ENCODE measurements around the gene COL11A1. TPM values are rescaled to one million over a fixed set of nuclear protein-coding genes. Genes with fewer than 3 reads are reported as not detected.

The COL11A1 gene
- total RNA-seq, 6 experiments from 2014 or later = 0.31 TPM; not detected in 5

DNA sequence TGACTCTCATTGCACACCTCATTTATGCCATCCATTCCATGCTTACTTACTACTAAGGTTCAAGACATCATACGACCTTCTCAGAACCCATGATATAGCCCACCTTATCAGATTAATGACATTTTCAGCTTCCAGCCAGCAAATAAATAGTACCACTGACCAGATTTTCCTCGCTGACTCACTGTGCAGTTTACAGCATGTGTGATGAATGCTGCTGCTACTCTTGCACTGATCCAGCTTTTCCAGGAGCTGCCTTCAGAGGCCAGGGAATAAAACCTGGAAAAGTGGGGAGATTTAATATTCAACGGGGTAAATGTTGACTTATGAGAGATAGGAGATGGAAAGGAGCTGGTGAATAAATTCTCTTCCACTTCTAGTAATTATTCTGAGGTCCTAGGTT lies 247.1 kb downstream of the COL11A1 start:
- WGBS (ENCODE audit: insufficient coverage, low coverage, low lambda C conversion rate, missing lambda C conversion rate) = 37% methylated on average over 3 of the region's 3 CpGs
- TF ChIP-seq POLR2A (IDR thresholded peaks at IDR 0.05) = no peak
- TF ChIP-seq, protein P1, sequence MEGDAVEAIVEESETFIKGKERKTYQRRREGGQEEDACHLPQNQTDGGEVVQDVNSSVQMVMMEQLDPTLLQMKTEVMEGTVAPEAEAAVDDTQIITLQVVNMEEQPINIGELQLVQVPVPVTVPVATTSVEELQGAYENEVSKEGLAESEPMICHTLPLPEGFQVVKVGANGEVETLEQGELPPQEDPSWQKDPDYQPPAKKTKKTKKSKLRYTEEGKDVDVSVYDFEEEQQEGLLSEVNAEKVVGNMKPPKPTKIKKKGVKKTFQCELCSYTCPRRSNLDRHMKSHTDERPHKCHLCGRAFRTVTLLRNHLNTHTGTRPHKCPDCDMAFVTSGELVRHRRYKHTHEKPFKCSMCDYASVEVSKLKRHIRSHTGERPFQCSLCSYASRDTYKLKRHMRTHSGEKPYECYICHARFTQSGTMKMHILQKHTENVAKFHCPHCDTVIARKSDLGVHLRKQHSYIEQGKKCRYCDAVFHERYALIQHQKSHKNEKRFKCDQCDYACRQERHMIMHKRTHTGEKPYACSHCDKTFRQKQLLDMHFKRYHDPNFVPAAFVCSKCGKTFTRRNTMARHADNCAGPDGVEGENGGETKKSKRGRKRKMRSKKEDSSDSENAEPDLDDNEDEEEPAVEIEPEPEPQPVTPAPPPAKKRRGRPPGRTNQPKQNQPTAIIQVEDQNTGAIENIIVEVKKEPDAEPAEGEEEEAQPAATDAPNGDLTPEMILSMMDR (IDR thresholded peaks at IDR 0.05) = no peak
- ATAC-seq = no peak

DNA sequence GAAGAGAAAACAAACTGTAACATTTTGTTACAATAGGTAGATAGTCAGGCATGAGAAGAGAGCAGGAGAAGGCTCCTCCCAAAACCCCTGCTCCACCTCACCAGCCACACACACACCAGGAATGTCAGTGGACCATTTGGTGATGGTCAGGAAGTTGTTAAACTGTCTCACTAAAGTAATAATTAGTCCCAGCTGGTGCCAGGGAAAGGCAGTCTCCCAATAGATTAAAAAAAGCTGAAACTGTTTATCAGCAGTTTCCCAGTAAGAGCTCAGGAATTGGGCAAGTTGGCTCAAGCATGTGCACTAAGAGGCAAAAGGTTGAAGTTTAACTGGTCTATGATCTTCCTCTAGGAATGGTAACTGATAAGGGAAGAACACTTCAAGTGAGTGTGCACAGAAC lies 249.6 kb downstream of the COL11A1 start:
- no peaks in the 10 kb centered on the region for H3K4me1 ChIP-seq
- H3K9me3 ChIP-seq = no peaks in the 10 kb centered on the region
- H3K4me3 ChIP-seq = no peak overlapping the region
- ATAC-seq = no peak
- no peaks in the 10 kb centered on the region for H3K36me3 ChIP-seq
- DNase-seq = no peak
- no peak overlapping the region for H3K27ac ChIP-seq
- intact Hi-C loops (cut with DNase I) = no loop called here
- TF ChIP-seq, protein P1 (IDR thresholded peaks at IDR 0.05) = no peak
- no peak for TF ChIP-seq POLR2A (IDR thresholded peaks at IDR 0.05)
- no peaks in the 10 kb centered on the region for H3K27me3 ChIP-seq

More for the DNA sequence above, 247.1 kb downstream of the COL11A1 start:
- Histone ChIP-seq H3K4me1 (no peaks in the 10 kb centered on the region), H3K27ac (no peak overlapping the region), H3K9me3 (no peaks in the 10 kb centered on the region), H3K36me3 (no peaks in the 10 kb centered on the region), H3K4me3 (no peak overlapping the region), H3K27me3 (no peaks in the 10 kb centered on the region)
- no peak for DNase-seq
- intact Hi-C loops (cut with DNase I) = no loop called here

DNA sequence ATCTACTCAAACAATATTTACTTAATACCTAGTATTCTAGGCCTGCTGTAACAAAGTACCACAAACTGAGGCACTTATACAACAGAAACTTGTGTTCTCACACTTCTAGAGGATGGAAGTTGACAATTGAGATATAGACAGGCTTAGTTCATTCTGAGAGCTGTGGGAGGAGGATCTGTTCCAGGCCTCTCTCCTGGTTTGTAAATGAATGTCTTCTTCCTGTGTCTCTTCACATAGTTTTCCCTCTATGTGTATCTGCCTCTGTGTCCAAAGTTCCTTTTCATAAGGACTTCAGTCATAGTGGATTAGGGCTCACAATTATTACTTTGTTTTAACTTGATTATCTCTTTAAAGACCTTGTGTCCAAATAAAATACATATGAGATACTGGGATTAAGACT lies 251.1 kb downstream of the COL11A1 start:
- Histone ChIP-seq H3K4me1 (no peaks in the 10 kb centered on the region), H3K27me3 (no peaks in the 10 kb centered on the region), H3K27ac (no peak overlapping the region), H3K4me3 (no peak overlapping the region), H3K36me3 (no peaks in the 10 kb centered on the region), H3K9me3 (no peaks in the 10 kb centered on the region)
- DNase-seq = no peak
- intact Hi-C loops (cut with DNase I) = no loop called here
- ATAC-seq = no peak
- TF ChIP-seq, protein P1 (IDR thresholded peaks at IDR 0.05) = no peak
- TF ChIP-seq POLR2A (IDR thresholded peaks at IDR 0.05) = no peak

DNA sequence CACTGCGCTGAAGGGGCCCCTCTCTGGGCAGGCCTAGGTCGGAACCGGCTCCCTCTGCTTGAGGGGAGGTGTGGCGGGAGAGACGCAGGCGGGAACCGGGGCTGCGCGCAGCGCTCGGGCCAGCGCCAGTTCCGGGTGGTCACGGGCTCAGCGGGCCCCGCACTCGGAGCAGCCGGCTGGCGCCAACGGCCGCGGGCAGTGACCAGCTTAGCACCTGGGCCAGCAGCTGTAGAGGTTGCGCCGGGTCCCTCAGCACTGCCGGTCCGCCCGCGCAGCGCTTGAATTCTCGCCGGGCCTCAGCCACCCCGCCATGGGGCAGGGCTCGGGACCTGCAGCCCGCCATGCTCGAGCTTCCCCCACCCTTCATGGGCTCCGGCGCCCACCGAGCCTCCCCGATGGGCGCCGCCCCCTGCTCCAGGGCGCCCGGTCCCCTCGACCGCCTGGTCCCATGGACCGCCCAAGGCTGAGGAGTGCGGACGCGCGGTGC lies 254.6 kb downstream of the COL11A1 start:
- DNase-seq = peak in 2 of 3 donors; percentile 37 to 48

More for the DNA sequence above, 254.6 kb downstream of the COL11A1 start:
- Histone ChIP-seq H3K9me3 (no peaks in the 10 kb centered on the region), H3K4me3 (no peak overlapping the region), H3K27ac (no peak overlapping the region), H3K27me3 (no peaks in the 10 kb centered on the region), H3K36me3 (no peaks in the 10 kb centered on the region), H3K4me1 (no peaks in the 10 kb centered on the region)
- ATAC-seq = peak in 1 of 4 donors; percentile 33
- 90% methylated on average over 2 of the region's 50 CpGs for WGBS (ENCODE audit: insufficient coverage, low coverage, low lambda C conversion rate, missing lambda C conversion rate)
- intact Hi-C loops (cut with DNase I) = no loop called here
- no peak for TF ChIP-seq POLR2A (IDR thresholded peaks at IDR 0.05)
- TF ChIP-seq, protein P1 (IDR thresholded peaks at IDR 0.05) = no peak
